Lung (tissue), 12 donors: ENCODE data around the gene PRKN. TPM values are rescaled to one million over a fixed set of nuclear protein-coding genes. Genes with fewer than 3 reads are reported as not detected.

Experiments
- ATAC-seq: fragments of 200-7000 bp; cut with Tn5 transposase; one replicate; pipeline ENCODE4 v1.9.1; 2020; ENCODE audit warnings: moderate number of reproducible peaks; ENCODE audit not compliant: insufficient read depth, low FRiP score
- DNase-seq, 3 donors: peaks; one replicate each; pipeline ENCODE4 v3.0.0-alpha.2; 2013 to 2017
- H3K27ac ChIP-seq, 2 donors: one replicate each; pipeline ENCODE4 v1.5.1; 2013; ENCODE audit warnings: mild to moderate bottlenecking in 2 of 2, moderate library complexity in 2 of 2, control low read depth in 1 of 2, inconsistent platforms in 1 of 2, low read depth in 1 of 2, low read length in 1 of 2
- H3K27me3 ChIP-seq, 3 donors: one replicate each; pipeline ENCODE4 v1.5.1; 2013; ENCODE audit warnings: low read length in 2 of 3; ENCODE audit not compliant: control insufficient read depth in 3 of 3, insufficient read depth in 3 of 3
- H3K36me3 ChIP-seq, 4 donors: one replicate each; pipeline ENCODE4 v1.5.1; 2013; ENCODE audit warnings: low read length in 4 of 4, mild to moderate bottlenecking in 1 of 4, moderate library complexity in 1 of 4; ENCODE audit not compliant: control insufficient read depth in 4 of 4, insufficient read depth in 4 of 4
- H3K4me1 ChIP-seq, 5 donors: one replicate each; pipeline ENCODE4 v1.5.1; 2013; ENCODE audit warnings: low read length in 5 of 5, mild to moderate bottlenecking in 2 of 5, moderate library complexity in 1 of 5; ENCODE audit not compliant: control insufficient read depth in 5 of 5, insufficient read depth in 5 of 5
- H3K4me3 ChIP-seq: one replicate; pipeline ENCODE4 v1.5.1; 2013; ENCODE audit warnings: mild to moderate bottlenecking, control low read depth, moderate library complexity
- H3K9ac ChIP-seq, 2 donors: one replicate each; pipeline ENCODE4 v1.5.1; 2013; ENCODE audit warnings: low read length in 2 of 2, control low read depth in 1 of 2; ENCODE audit not compliant: insufficient read depth in 1 of 2
- H3K9me3 ChIP-seq, 4 donors: one replicate each; pipeline ENCODE4 v1.5.1; 2013; ENCODE audit warnings: low read length in 3 of 4, mild to moderate bottlenecking in 1 of 4, moderate library complexity in 1 of 4; ENCODE audit not compliant: control insufficient read depth in 4 of 4, insufficient read depth in 3 of 4
- CTCF ChIP-seq: IDR thresholded peaks from 2 replicates; pipeline ENCODE4 v1.5.1; 2012; ENCODE audit warnings: mild to moderate bottlenecking; ENCODE audit errors: control extremely low read depth, extremely low read depth
- WGBS, 2 donors: extraction: QIAGEN DNeasy Blood & Tissue Kit; methylation state at CpG; one replicate each; pipeline ENCODE4 v1.1.7; 2013; 5-methylcytosine and 5-hydroxymethylcytosine counted together
- polyA plus RNA-seq, 2 donors: library from polyadenylated mRNA; stranded (reverse); fragments of 200-250 nt; gene quantifications; one replicate each; pipeline ENCODE4 v1.2.1, GENCODE V29; 2013
- total RNA-seq, 2 donors: library from RNA; depleted of rRNA in 1 of 2; stranded (reverse); fragments of >200 nt in 1 of 2; gene quantifications; one replicate each; pipeline ENCODE4 v1.2.1, GENCODE V29; 2014 to 2021
- donor health status: control.
- donor health status: control.
- donor health status: Bipolar disorder and iron deficiency.
- donor health status: healthy.
- donor health status: DM: yes; HTN: yes; CAD: no.

Gene PRKN
- total and polyA plus RNA-seq, 4 donors, result 0.27 to 11.2 (median 3.1) TPM

GRCh38 chr6:161976553-161976952, 751.0 kb downstream of the PRKN start:
- Histone ChIP-seq H3K9me3 (peaks cover 0 to 8% (median 0%) of the 10 kb centered on the region in 4 donors), H3K4me1 (peaks cover 0 to 1% (median 0%) of the 10 kb centered on the region in 5 donors), H3K4me3 (no peak overlapping the region), H3K36me3 (no peaks in the 10 kb centered on the region), H3K9ac (no peak overlapping the region), H3K27ac (no peak overlapping the region), H3K27me3 (no peaks in the 10 kb centered on the region)
- TF ChIP-seq CTCF, result no peak
- ATAC-seq (no peak), DNase-seq (peak in 2 of 3 donors; percentile 66 to 82)
- WGBS, 2 donors, result 72 to 75% methylated on average over 4 of the region's 4 CpGs

- no peak overlapping the region for H3K4me3 ChIP-seq
- H3K9me3 ChIP-seq, result peaks cover 0 to 2% (median 0%) of the 10 kb centered on the region in 4 donors
- H3K4me1 ChIP-seq, result peaks cover 0 to 10% (median 0%) of the 10 kb centered on the region in 5 donors
- ATAC-seq (no peak), DNase-seq (no peak)
- no peak overlapping the region for H3K9ac ChIP-seq
- no peaks in the 10 kb centered on the region for H3K36me3 ChIP-seq
- no peak overlapping the region for H3K27ac ChIP-seq
- WGBS, 2 donors, result 69% methylated on average over 9 of the region's 9 CpGs
- TF ChIP-seq CTCF, result no peak
- no peaks in the 10 kb centered on the region for H3K27me3 ChIP-seq
Measured at GRCh38 chr6:161973064-161973463, 754.5 kb downstream of the PRKN start.

GRCh38 chr6:161971043-161971442, 756.5 kb downstream of the PRKN start:
- no peaks in the 10 kb centered on the region for H3K36me3 ChIP-seq
- ATAC-seq, result no peak
- WGBS, 2 donors, result 68 to 80% methylated on average over 5 of the region's 5 CpGs

More at GRCh38 chr6:161971043-161971442, 756.5 kb downstream of the PRKN start:
- H3K9me3 ChIP-seq, result no peaks in the 10 kb centered on the region
- DNase-seq, result peak in 1 of 3 donors; percentile 45
- H3K4me1 ChIP-seq, result peaks cover 0 to 10% (median 0%) of the 10 kb centered on the region in 5 donors
- H3K4me3 ChIP-seq, result no peak overlapping the region
- no peak for TF ChIP-seq CTCF
- H3K27me3 ChIP-seq, result no peaks in the 10 kb centered on the region
- no peak overlapping the region for H3K27ac ChIP-seq
- no peak overlapping the region for H3K9ac ChIP-seq
